HG02763 (cell line): ENCODE results near the gene PTH2.

ENCODE experiments used
- ATAC-seq: cut with Tn5 transposase; IDR thresholded peaks from one replicate; pipeline ENCODE4 v1.9.1; 2021; ENCODE audit warnings: mild to moderate bottlenecking, moderate library complexity; ENCODE audit not compliant: unreplicated experiment

PTH2 gene

GRCh38 chr19:49432141-49433073 is 9.2 kb upstream of the PTH2 start:
- no peak for ATAC-seq

GRCh38 chr19:49431330-49431749 is 8.1 kb upstream of the PTH2 start:
- ATAC-seq = no peak

- no peak for ATAC-seq
Measured at GRCh38 chr19:49430678-49431329, 7.6 kb upstream of the PTH2 start.

GRCh38 chr19:49430172-49430677 is 7.0 kb upstream of the PTH2 start:
- no peak for ATAC-seq

- no peak for ATAC-seq
Measured at GRCh38 chr19:49428547-49429451, 5.6 kb upstream of the PTH2 start.

- no peak for ATAC-seq
Measured at GRCh38 chr19:49427855-49428546, 4.8 kb upstream of the PTH2 start.

- no peak for ATAC-seq
Measured at GRCh38 chr19:49427339-49427738, 4.1 kb upstream of the PTH2 start.

- no peak for ATAC-seq
Measured at GRCh38 chr19:49425922-49426592, 2.8 kb upstream of the PTH2 start.

GRCh38 chr19:49425178-49425577 is 1.9 kb upstream of the PTH2 start, which contains the start of gene GFY:
TSS of gene GFY (plus strand) at chr19:49425388. CDS start at chr19:49426431, 1,043 bp downstream.
- no peak for ATAC-seq

GRCh38 chr19:49423985-49424303 is 703 bp upstream of the PTH2 start:
- ATAC-seq = no peak

GRCh38 chr19:49422407-49423070 is 702 bp downstream of the PTH2 start:
- ATAC-seq = no peak

GRCh38 chr19:49421878-49422202 is 1.4 kb downstream of the PTH2 start:
- ATAC-seq = no peak

- ATAC-seq = no peak
Measured at GRCh38 chr19:49421039-49421877, 2.0 kb downstream of the PTH2 start.

- no peak for ATAC-seq
Measured at GRCh38 chr19:49420227-49420626, 3.0 kb downstream of the PTH2 start.

- no peak for ATAC-seq
Measured at GRCh38 chr19:49419173-49419572, 4.1 kb downstream of the PTH2 start.

- ATAC-seq = no peak
Measured at GRCh38 chr19:49418511-49418910, 4.7 kb downstream of the PTH2 start.

GRCh38 chr19:49417088-49417487 is 6.2 kb downstream of the PTH2 start:
- ATAC-seq = no peak

GRCh38 chr19:49415810-49416200 is 7.4 kb downstream of the PTH2 start:
- no peak for ATAC-seq
